Activated CD8-positive, alpha-beta memory T cell treated with anti-CD3 and anti-CD28 coated beads for 48 hours (primary cell): Measurements from ENCODE around the gene KLF9.

Experiments
- DNase-seq, 3 experiments: peaks; one replicate each; pipeline ENCODE4 v3.0.0-alpha.2; 2020; ENCODE audit warnings: low read depth in 2 of 3, low spot score in 2 of 3

The KLF9 gene

DNA sequence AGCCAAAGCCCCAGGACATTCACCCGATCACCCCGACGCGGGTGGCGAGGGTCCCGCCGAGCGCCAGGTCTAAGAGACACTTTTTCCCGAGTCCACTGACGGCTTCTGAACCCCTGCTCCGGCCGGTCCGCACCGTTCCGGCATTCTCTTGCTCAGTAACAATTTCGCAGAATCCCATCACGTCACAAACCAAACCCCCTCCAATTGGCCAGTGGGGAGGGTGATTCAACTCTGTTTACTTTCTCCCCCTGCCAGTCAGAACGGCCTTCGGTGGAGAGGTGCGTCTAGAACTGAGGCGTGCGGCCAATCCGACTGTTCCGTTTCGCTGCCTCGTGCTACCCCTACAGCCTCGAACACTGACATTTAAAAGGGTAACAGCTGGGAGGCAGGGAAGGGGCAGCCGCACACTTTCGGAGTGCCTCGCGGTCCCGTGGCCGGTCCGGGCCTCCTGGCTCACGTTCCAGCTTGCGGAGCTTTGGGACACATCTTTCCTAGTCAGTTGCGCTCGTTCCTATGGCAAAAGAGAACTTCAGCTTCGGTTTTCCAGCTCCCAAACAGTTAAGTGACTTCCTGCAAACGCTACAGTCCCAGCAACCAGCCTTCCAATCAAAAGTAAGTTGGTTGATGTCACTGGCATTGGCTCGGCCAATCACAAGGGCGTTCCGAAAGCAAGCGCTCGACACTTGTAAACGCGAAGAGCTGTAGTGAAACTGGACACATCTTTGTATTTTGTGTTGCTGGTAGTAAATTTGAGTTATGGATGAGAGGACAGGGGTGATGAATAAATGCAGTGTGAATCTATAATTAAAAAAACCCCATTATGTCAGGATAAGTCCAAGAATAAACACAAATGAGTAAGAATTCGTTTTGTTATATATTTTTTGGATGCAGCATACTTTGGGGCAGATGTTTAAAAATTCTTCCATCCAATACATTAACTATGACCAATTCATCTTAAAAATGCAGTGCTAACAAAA lies at the start of gene KLF9:
TSS of gene KLF9 (minus strand) at position 859 of the 977 bp plus-strand sequence. CDS start 1,294 bp downstream, outside the sequence.
- peak in 2 of 3 experiments; percentile 76 to 78 for DNase-seq

DNA sequence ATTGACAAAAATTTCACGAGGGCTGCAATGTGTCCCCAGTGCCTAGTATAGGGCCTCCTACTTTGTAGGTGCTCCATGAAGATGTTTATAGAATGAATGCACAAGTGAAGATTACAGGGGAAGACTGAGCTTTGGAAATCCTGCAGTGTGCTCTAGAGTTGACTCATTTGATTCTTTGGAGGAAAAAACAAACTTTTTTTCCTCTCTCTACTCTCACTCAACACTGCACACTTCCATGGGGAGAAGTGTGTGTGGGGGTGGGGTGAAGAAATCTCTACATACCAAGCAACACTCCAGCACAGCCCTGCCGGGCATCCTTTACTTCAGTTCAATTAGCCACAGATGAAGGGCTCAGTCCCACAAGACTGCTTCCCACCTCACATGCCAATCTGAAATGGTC lies 49.4 kb upstream of the KLF9 start:
- no peak for DNase-seq

GRCh38 chr9:70462300-70462699 lies 47.8 kb upstream of the KLF9 start:
- DNase-seq, result no peak

- DNase-seq, result no peak
These were observed 42.8 kb upstream of the KLF9 start for GRCh38 chr9:70457235-70457634.

- no peak for DNase-seq
These were observed 41.7 kb upstream of the KLF9 start for GRCh38 chr9:70455993-70456704.

- no peak for DNase-seq
These were observed 37.9 kb upstream of the KLF9 start for GRCh38 chr9:70452365-70452764.

- DNase-seq, result no peak
These were observed 37.3 kb upstream of the KLF9 start for GRCh38 chr9:70451765-70452164.

- no peak for DNase-seq
These were observed 36.3 kb upstream of the KLF9 start for GRCh38 chr9:70450738-70451137.

DNA sequence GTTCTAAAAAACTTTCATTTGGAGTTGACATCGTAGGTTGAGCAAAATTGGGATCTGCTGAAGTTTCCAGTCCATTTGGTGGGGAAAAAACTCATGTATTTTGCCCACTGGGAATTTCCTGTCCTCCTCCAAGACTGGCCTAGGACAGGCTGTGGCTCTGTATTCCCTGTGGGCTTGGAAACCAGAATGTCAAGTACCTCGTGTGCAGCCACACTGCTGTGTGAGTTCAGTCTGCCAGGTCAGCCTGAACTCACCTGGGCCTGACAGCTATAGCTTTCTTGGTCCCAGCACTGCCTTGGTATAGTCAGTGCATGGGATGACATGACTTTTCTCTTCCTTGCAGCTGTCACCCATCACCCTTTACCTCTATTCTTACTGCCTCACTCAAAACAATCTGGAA lies 35.0 kb upstream of the KLF9 start:
- no peak for DNase-seq

GRCh38 chr9:70448919-70449318 lies 34.5 kb upstream of the KLF9 start:
- no peak for DNase-seq

DNA sequence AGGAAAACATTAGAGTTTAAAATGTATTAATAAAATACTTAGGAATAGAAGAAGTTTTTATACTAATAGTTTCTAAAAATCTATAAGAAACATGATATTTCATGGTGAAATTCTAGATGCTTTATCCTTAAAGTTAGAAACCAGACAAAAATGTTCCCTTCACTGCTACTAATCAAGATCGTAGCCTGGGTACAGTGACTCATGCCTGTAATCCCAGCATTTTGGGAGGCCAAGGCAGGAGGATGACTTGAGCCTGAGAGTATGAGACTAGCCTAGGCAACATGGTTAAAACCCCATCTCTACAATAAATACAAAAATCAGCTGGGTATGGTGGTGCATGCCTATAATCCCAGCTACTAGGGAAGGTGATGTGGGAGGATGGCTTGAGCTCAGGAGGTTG lies 30.4 kb upstream of the KLF9 start:
- no peak for DNase-seq

DNA sequence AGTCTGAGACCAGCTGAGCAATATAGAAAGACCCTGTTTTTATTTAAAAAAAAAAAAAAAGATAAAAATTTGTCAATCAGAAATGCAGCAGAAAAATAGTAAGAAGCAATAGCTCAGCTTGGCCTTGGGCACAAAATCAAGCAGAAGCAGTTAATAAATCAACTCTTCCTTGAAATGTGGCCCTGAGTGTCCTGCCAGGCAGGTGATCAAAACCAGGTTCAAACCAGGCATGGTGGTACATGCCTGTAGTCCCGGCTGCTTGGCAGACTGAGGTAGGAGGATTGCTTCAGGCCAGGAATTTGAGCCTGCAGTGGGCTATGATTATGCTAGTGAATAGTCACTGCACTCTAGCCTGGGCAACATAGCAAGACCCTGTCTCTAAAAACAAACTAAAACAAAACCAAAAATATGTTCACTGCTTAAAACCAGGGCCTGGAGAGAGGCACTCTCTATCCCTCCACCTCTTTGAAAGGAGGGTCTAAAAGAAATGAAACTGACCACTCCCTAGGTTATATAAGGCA lies 27.9 kb upstream of the KLF9 start:
- DNase-seq, result no peak

DNA sequence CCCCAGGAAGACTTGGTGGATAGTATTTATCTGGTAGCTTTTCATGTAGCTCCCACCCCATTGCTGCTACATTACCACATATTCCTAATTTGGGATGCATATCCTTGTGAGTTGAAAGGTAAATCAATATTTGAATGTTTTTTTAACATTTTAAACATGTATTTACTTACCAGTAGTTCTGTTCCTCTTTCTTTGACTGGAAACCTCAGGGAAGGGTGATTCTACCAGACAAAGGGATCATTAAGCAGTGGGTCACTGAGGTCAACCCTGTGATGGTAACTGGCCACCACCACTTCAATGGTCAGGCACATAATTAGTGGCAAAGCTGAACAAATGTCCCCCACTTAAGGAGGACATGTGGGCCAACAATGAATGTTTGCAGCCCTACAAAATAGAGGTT lies 27.2 kb upstream of the KLF9 start:
- DNase-seq, result no peak

GRCh38 chr9:70439991-70440706 lies 25.7 kb upstream of the KLF9 start:
- DNase-seq, result no peak

DNA sequence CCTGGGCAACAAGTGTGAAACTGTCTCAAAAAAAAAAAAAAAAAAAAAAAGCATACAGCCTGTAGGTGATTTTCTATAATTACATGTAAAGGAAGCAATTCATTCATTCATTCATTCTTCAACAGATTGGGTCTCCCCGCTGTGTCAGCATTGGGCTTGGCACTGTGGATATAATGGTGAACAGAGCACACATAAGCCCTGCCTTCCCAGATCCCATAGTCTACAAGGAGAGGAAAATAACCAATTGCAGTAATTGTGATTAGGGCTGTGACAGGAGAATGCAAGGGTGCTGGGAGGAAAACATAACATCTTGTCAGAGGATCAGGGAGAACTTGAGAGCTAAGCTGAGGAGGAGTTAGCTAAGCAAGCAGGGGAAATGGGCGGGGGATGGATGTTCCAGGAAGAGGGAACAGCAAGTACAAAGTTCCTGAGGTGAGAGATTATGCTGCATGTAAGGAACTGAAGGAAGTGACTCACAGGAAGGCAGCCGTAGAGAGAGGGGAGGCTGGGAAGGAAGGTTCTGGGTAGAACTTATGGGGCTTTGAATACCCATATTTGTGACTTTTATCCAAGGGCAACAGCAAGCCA lies 24.0 kb upstream of the KLF9 start:
- no peak for DNase-seq

- no peak for DNase-seq
These were observed 21.5 kb upstream of the KLF9 start for GRCh38 chr9:70435948-70436347.

DNA sequence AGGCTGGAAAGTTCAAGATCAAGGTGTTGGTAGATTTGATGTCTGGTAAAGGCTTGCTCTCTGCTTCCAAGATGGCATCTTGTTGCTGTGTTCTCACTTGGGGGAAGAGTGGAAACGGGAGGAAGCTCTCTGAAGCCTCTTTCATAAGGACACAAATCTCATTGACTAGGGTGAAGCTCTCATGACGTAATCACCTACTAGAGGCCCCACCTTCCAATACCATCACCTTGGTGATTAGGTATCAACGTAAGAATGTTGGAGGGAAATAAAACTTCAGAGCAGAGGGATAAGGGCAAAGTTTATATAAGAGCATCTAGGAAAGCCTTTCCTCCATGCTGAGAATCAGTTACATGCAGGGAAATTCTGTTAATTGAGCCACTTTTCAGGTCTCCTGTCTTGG lies 15.4 kb upstream of the KLF9 start:
- no peak for DNase-seq

DNA sequence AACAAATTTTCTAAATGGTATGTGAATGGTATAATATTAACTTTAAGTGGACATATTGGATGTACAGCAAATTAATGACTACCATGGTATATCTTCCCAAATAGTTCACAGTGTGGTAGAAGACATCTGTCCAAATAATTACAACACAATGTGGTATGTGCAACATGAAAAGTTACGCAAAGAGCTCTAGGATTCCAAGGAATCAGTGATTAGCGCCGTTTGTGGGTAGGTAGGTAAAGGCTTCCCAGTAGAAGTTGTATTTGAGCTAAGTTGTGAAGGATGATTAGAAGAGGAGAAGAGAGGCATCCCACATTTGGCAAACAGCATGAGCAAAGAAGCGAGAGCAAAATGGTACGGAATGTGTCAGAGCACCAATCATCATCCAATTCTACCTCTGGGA lies 14.3 kb upstream of the KLF9 start:
- no peak for DNase-seq

DNA sequence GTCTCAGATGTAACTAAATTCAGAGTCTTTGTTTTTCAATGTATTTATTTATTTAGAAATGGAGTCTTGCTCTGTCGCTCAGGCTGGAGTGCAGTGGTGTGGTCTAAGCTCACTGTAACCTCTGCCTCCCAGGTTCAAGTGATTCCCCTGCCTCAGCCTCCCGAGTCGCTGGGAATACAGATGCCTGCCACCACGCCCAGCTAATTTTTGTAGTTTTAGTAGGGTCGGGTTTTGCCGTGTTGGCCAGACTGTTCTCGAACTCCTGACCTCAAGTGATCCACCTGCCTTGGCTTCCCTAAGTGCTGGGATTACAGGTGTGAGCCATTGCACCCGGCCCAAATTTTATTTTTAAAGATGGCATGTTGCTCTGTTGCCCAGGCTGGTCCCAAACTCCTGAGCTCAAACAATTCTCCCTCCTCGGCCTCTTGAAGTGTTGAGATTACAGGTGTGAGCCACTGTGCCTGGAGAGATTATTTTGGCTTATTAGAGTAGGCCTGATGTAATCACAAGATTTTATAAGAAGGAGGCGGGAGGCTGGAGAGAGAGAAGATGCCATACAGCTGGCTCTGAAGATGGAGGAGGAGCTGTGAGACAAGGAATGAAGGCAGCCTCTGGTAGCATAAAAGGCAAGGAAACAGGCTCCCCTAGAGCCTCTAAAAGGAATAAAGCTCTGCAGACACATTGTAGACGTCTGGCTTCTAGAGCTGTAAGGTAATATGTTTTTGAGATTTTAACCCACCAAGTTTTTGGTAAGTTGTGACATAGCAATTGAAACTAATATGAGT lies 12.9 kb upstream of the KLF9 start:
- DNase-seq, result no peak

GRCh38 chr9:70425192-70425591 lies 10.7 kb upstream of the KLF9 start:
- no peak for DNase-seq
